H1 (cell line): Measurements from ENCODE around the gene GPR160. TPM values are rescaled to one million over a fixed set of nuclear protein-coding genes. Genes with fewer than 3 reads are reported as not detected.

Experiments
- CTCF ChIA-PET: fragments of 300-600 bp; sonication (Branson Sonifier 250); formaldehyde crosslinking; loops from one replicate; lab custom pipeline; 2021; ENCODE audit not compliant: partially characterized antibody; lab: Charles Lee
- POLR2A ChIA-PET: fragments of 300-600 bp; sonication (Branson Sonifier 250); formaldehyde crosslinking; loops from one replicate; lab custom pipeline; 2021; ENCODE audit warnings: inconsistent platforms; ENCODE audit not compliant: partially characterized antibody; lab: Charles Lee
- DNase-seq, 2 experiments: peaks; one replicate each; pipeline versions ENCODE4 v3.0.0 to v3.0.0-alpha.2; 2010 to 2022; ENCODE audit warnings: low spot score in 2 of 2, low read depth in 1 of 2, mixed read lengths in 1 of 2
- FAIRE-seq: peaks from 2 replicates; lab custom pipeline; 2011; peaks lifted over from hg19 to GRCh38; lab: Jason Lieb, UNC
- H2AFZ ChIP-seq: 2 replicates; pipeline ENCODE4 v1.8.1; 2012; ENCODE audit warnings: low read length, inconsistent platforms
- H2AK5ac ChIP-seq: 2 replicates; pipeline ENCODE4 v1.6.1; 2013; ENCODE audit warnings: low read depth, low read length
- H2BK120ac ChIP-seq: replicated peaks from 2 replicates; pipeline ENCODE3; 2013; ENCODE audit warnings: low read depth, low read length, inconsistent platforms
- H2BK12ac ChIP-seq: 2 replicates; pipeline ENCODE4 v1.6.1; 2013; ENCODE audit warnings: low read depth, low read length
- H2BK15ac ChIP-seq: 2 replicates; pipeline ENCODE4 v1.6.1; 2013; ENCODE audit warnings: low read length
- H2BK20ac ChIP-seq: 2 replicates; pipeline ENCODE4 v1.6.1; 2013; ENCODE audit warnings: low read length
- H2BK5ac ChIP-seq: 2 replicates; pipeline ENCODE4 v1.6.1; 2013; ENCODE audit warnings: low read depth, low read length
- H3K14ac ChIP-seq: 2 replicates; pipeline ENCODE4 v1.6.1; 2013; ENCODE audit warnings: inconsistent platforms; ENCODE audit not compliant: insufficient read length
- H3K18ac ChIP-seq: 2 replicates; pipeline ENCODE4 v1.6.1; 2013; ENCODE audit warnings: low read length; ENCODE audit errors: extremely low read depth
- H3K23ac ChIP-seq: 2 replicates; pipeline ENCODE4 v1.6.1; 2013; ENCODE audit warnings: inconsistent platforms; ENCODE audit not compliant: insufficient read length
- H3K23me2 ChIP-seq: 2 replicates; pipeline ENCODE4 v1.6.1; 2013; ENCODE audit warnings: low read depth, low read length
- H3K27ac ChIP-seq: 2 replicates; pipeline ENCODE4 v1.6.1; 2011; ENCODE audit warnings: low read depth, low read length, inconsistent platforms
- H3K27me3 ChIP-seq, 4 experiments: replicated peaks in 1 of 4; 1 replicate in 1 of 4; 2 replicates in 3 of 4; pipeline versions ENCODE4 v1.6.1 to v1.8.1; 2011 to 2013; ENCODE audit warnings: low read length in 3 of 4, mild to moderate bottlenecking in 3 of 4, inconsistent platforms in 2 of 4, mixed read lengths in 2 of 4, moderate library complexity in 1 of 4; ENCODE audit not compliant: control insufficient read depth in 3 of 4, insufficient read depth in 3 of 4; ENCODE audit errors: extremely low read depth in 1 of 4
- H3K36me3 ChIP-seq, 4 experiments: 2 replicates each; pipeline versions ENCODE4 v1.6.1 to v1.8.1; 2011 to 2013; ENCODE audit warnings: mild to moderate bottlenecking in 4 of 4, low read length in 3 of 4, moderate library complexity in 2 of 4, control low read depth in 1 of 4, inconsistent platforms in 1 of 4; ENCODE audit not compliant: insufficient read depth in 4 of 4, control insufficient read depth in 2 of 4
- H3K4ac ChIP-seq: replicated peaks from 2 replicates; pipeline ENCODE3; 2013; ENCODE audit warnings: low read length, low read depth, mixed read lengths, inconsistent platforms; ENCODE audit not compliant: insufficient read length
- H3K4me1 ChIP-seq, 4 experiments: replicated peaks in 1 of 4; 1 replicate in 1 of 4; 2 replicates in 3 of 4; pipeline versions ENCODE4 v1.6.1 to v1.8.1; 2011 to 2013; ENCODE audit warnings: low read length in 3 of 4, inconsistent platforms in 2 of 4, mixed read lengths in 1 of 4; ENCODE audit not compliant: insufficient read depth in 4 of 4, control insufficient read depth in 3 of 4
- H3K4me2 ChIP-seq, 2 experiments: 2 replicates each; pipeline versions ENCODE4 v1.6.1 to v1.8.1; 2011 to 2013; ENCODE audit warnings: low read depth in 2 of 2, low read length in 2 of 2, control low read depth in 1 of 2, inconsistent platforms in 1 of 2, mild to moderate bottlenecking in 1 of 2; ENCODE audit not compliant: insufficient read depth in 1 of 2
- H3K4me3 ChIP-seq, 4 experiments: fragments of 200-600, 300-600 bp in 1 of 4; sonication (generic), shearing (Covaris generic), sonication (Bioruptor Twin) in 1 of 4; 2 replicates each; pipeline versions ENCODE4 v1.5.1 to v1.8.1; 2011 to 2016; ENCODE audit warnings: low read length in 4 of 4, low read depth in 3 of 4, control low read depth in 2 of 4, inconsistent platforms in 2 of 4, mild to moderate bottlenecking in 2 of 4, mixed read lengths in 1 of 4, moderate library complexity in 1 of 4; ENCODE audit not compliant: insufficient read depth in 2 of 4; ENCODE audit errors: extremely low read depth in 1 of 4
- H3K56ac ChIP-seq: replicated peaks from 2 replicates; pipeline ENCODE3; 2013; ENCODE audit warnings: low read depth, mild to moderate bottlenecking, mixed read lengths, low read length, inconsistent platforms; ENCODE audit not compliant: insufficient read length
- H3K79me1 ChIP-seq: 2 replicates; pipeline ENCODE4 v1.6.1; 2013; ENCODE audit warnings: low read depth, low read length, control low read depth
- H3K79me2 ChIP-seq, 2 experiments: 2 replicates each; pipeline versions ENCODE4 v1.6.1 to v1.8.1; 2012 to 2013; ENCODE audit warnings: low read length in 2 of 2, mild to moderate bottlenecking in 2 of 2, inconsistent platforms in 1 of 2; ENCODE audit not compliant: insufficient read depth in 2 of 2, control insufficient read depth in 1 of 2
- H3K9ac ChIP-seq, 4 experiments: replicated peaks in 1 of 4; 1 replicate in 1 of 4; 2 replicates in 3 of 4; pipeline versions ENCODE4 v1.6.1 to v1.8.1; 2011 to 2013; ENCODE audit warnings: low read depth in 3 of 4, low read length in 3 of 4, control low read depth in 2 of 4, mild to moderate bottlenecking in 2 of 4, moderate library complexity in 2 of 4, inconsistent platforms in 1 of 4; ENCODE audit errors: extremely low read depth in 1 of 4
- H3K9me3 ChIP-seq, 2 experiments: 2 replicates each; pipeline versions ENCODE4 v1.6.1 to v1.8.1; 2012 to 2013; ENCODE audit warnings: mild to moderate bottlenecking in 2 of 2, moderate library complexity in 2 of 2, control low read depth in 1 of 2, inconsistent platforms in 1 of 2, low read depth in 1 of 2, low read length in 1 of 2, mixed read lengths in 1 of 2; ENCODE audit not compliant: insufficient read depth in 2 of 2
- H4K20me1 ChIP-seq, 2 experiments: replicated peaks in 1 of 2; 2 replicates each; pipeline versions ENCODE3 to v1.8.1; 2011 to 2013; ENCODE audit warnings: inconsistent platforms in 2 of 2, low read length in 2 of 2, mild to moderate bottlenecking in 1 of 2; ENCODE audit not compliant: insufficient read depth in 2 of 2, control insufficient read depth in 1 of 2
- H4K5ac ChIP-seq: 2 replicates; pipeline ENCODE4 v1.6.1; 2013; ENCODE audit warnings: low read length, low read depth, mixed read lengths, inconsistent platforms; ENCODE audit not compliant: insufficient read length
- H4K8ac ChIP-seq: 2 replicates; pipeline ENCODE4 v1.8.0; 2013; ENCODE audit warnings: mild to moderate bottlenecking, moderate library complexity, low read length, inconsistent platforms; ENCODE audit not compliant: insufficient read depth; ENCODE audit errors: extremely low read depth
- H4K91ac ChIP-seq: replicated peaks from 2 replicates; pipeline ENCODE3; 2013; ENCODE audit warnings: low read length, mixed read lengths, inconsistent platforms; ENCODE audit not compliant: insufficient read length
- WGBS, 2 experiments: shearing (Covaris generic) in 1 of 2; methylation state at CpG; one replicate each; pipeline versions ENCODE4 v1.1.6 to v1.1.7; 2013 to 2015; ENCODE audit warnings: low lambda C conversion rate in 2 of 2, mixed read lengths in 2 of 2, inconsistent platforms in 1 of 2, low coverage in 1 of 2, missing lambda C conversion rate in 1 of 2; ENCODE audit not compliant: insufficient replicate concordance in 2 of 2, insufficient coverage in 1 of 2, insufficient read length in 1 of 2; ENCODE audit errors: extremely low coverage in 1 of 2, missing lambda C conversion rate in 1 of 2; 5-methylcytosine and 5-hydroxymethylcytosine counted together
- polyA plus RNA-seq, 7 experiments: library from polyadenylated mRNA; depleted of rRNA in 3 of 7; stranded (reverse) in 5 of 7; unstranded in 2 of 7; fragments of >200 nt in 5 of 7; fragments of 200-250 nt in 2 of 7; gene quantifications; 1 replicate in 5 of 7; 2 replicates in 1 of 7; 4 replicates in 1 of 7; pipeline versions ENCODE4 v1.2.1 to v1.2.3, GENCODE V29; 2011 to 2013; ENCODE audit warnings: missing spikeins in 2 of 7, mixed read lengths in 2 of 7
- total RNA-seq: library from RNA; stranded (reverse); fragmentation: NEBNext Ultra II Directional; extraction: Animal tissue kit (Norgen Biotek cat#: 25700); gene quantifications from 2 replicates; pipeline ENCODE4 v1.2.1, GENCODE V29; 2021

The GPR160 gene
- total and polyA plus RNA-seq, 2 of the 8 experiments (the other 6 are each of a cell fraction or from before 2014, with no cell fraction given) = 14.3 to 16.6 TPM

DNA sequence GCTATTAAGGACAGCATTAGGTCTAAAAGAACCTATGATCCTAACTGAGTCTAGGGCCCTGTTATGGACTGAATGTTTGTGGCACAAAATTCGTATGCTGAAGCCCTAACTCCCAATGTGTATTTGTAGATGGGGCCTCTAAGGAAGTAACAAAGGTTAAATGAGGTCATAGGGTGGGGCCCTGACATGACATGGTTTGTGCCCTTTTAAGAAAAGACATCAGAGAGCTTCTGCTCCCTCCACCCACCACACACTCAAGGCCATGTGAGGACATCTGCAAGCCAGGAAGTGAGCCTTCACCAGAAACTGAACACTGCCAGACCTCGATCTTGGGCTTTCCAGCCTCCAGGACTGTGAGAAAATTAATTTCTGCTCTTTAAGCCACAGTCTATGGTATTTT lies 94.5 kb downstream of the GPR160 start:
- DNase-seq = no peak
- 96% methylated on average over 2 of the region's 2 CpGs; no CpG with 5 or more reads in 1 of the 2 experiments for WGBS, 2 experiments
- Histone ChIP-seq H3K9ac (no peak overlapping the region), H3K79me1 (no peaks in the 10 kb centered on the region), H2BK20ac (no peak overlapping the region), H2BK12ac (no peak overlapping the region), H2AK5ac (no peak overlapping the region), H2AFZ (no peak overlapping the region), H2BK5ac (no peak overlapping the region), H3K14ac (no peak overlapping the region), H3K18ac (no peak overlapping the region), H4K91ac (no peak overlapping the region), H2BK15ac (no peak overlapping the region), H3K4me2 (no peak overlapping the region), H4K5ac (no peak overlapping the region), H3K4ac (no peak overlapping the region), H3K4me3 (no peak overlapping the region), H2BK120ac (no peak overlapping the region), H3K56ac (no peak overlapping the region), H3K79me2 (no peaks in the 10 kb centered on the region), H3K27ac (no peak overlapping the region), H4K8ac (no peak overlapping the region), H3K23me2 (no peaks in the 10 kb centered on the region), H4K20me1 (no peaks in the 10 kb centered on the region), H3K27me3 (no peaks in the 10 kb centered on the region), H3K23ac (no peak overlapping the region), H3K36me3 (peaks cover 5 to 21% (median 9%) of the 10 kb centered on the region in 4 experiments), H3K4me1 (no peaks in the 10 kb centered on the region), H3K9me3 (no peaks in the 10 kb centered on the region)
- ChIA-PET POLR2A (no interaction called here), CTCF (interaction anchor here (0.6 kb wide), 1 partner anchor 173 kb away, joined by 5 read pairs; no protein-coding TSS in a partner anchor)
- no peak for FAIRE-seq
